K562 (cell line): ENCODE measurements around the gene PSMA5. TPM values are rescaled to one million over a fixed set of nuclear protein-coding genes. Genes with fewer than 3 reads are reported as not detected.

Experiments
- ATAC-seq: fragments of 200-7000 bp; cut with Tn5 transposase; 3 replicates; pipeline ENCODE4 v1.9.1; 2020; ENCODE audit warnings: moderate library complexity
- BruUV-seq: library from RNA; stranded (reverse); fragments of 400-500 nt; replicated peaks from 2 replicates; lab custom pipeline; 2021; lab: Mats Ljungman, UMichigan
- CTCF ChIA-PET: fragments of 300-600 bp; formaldehyde crosslinking; extraction: SDS; loops from one replicate; lab custom pipeline; 2021; ENCODE audit warnings: low intra/inter-chr PET ratio; lab: Yijun Ruan, JAX
- POLR2A ChIA-PET: fragments of 300-600, 350-650 bp; sonication (Branson Sonifier 250); formaldehyde crosslinking; extraction: SDS; loops from one replicate; lab custom pipeline; 2021; ENCODE audit warnings: antibody characterized with exemption, inconsistent platforms; lab: Yijun Ruan, JAX
- DNase-seq, 4 experiments: peaks; one replicate each; pipeline versions ENCODE4 v3.0.0 to v3.0.0-alpha.2; 2011 to 2018; ENCODE audit warnings: low spot score in 3 of 4, mixed read lengths in 3 of 4; ENCODE audit errors: extremely low read depth in 1 of 4
- FAIRE-seq: peaks from 2 replicates; lab custom pipeline; 2011; peaks lifted over from hg19 to GRCh38; lab: Jason Lieb, UNC
- H2AFZ ChIP-seq: 2 replicates; pipeline ENCODE4 v1.6.0; 2011; ENCODE audit warnings: low read depth, low read length, control low read depth, inconsistent platforms
- H3K27ac ChIP-seq: fragments of 200-600 bp; 3 replicates; pipeline ENCODE4 v1.8.0; 2011; ENCODE audit warnings: low read depth, mild to moderate bottlenecking, control low read depth, inconsistent platforms, low read length, moderate library complexity, mixed read lengths; ENCODE audit errors: extremely low read depth
- H3K27me3 ChIP-seq, 2 experiments: fragments of 300-600 bp in 1 of 2; 2 replicates in 1 of 2; 3 replicates in 1 of 2; pipeline versions ENCODE4 v1.6.0 to v1.8.0; 2011; ENCODE audit warnings: inconsistent platforms in 2 of 2, low read length in 2 of 2, mild to moderate bottlenecking in 1 of 2, mixed read lengths in 1 of 2, moderate library complexity in 1 of 2; ENCODE audit not compliant: control insufficient read depth in 2 of 2, insufficient read depth in 2 of 2
- H3K36me3 ChIP-seq: fragments of 300-600 bp; 3 replicates; pipeline ENCODE4 v1.8.0; 2011; ENCODE audit warnings: mild to moderate bottlenecking, low read length, inconsistent platforms; ENCODE audit not compliant: control insufficient read depth, insufficient read depth
- H3K4me1 ChIP-seq, 2 experiments: fragments of 200-600 bp in 1 of 2; replicated peaks in 1 of 2; 2 replicates in 1 of 2; 3 replicates in 1 of 2; pipeline versions ENCODE4 v1.5.1 to v1.8.0; 2011; ENCODE audit warnings: inconsistent platforms in 2 of 2, low read length in 2 of 2, mild to moderate bottlenecking in 1 of 2, mixed read lengths in 1 of 2, moderate library complexity in 1 of 2; ENCODE audit not compliant: control insufficient read depth in 2 of 2, insufficient read depth in 2 of 2
- H3K4me2 ChIP-seq: 2 replicates; pipeline ENCODE4 v1.6.1; 2011; ENCODE audit warnings: low read length, control low read depth, inconsistent platforms, mixed read lengths; ENCODE audit not compliant: insufficient read depth
- H3K4me3 ChIP-seq: fragments of 200-600 bp; sonication (generic), shearing (Covaris generic); 2 replicates; pipeline ENCODE4 v1.5.1; 2016; ENCODE audit warnings: control low read depth, inconsistent platforms
- H3K79me2 ChIP-seq: fragments of 200-600 bp; 3 replicates; pipeline ENCODE4 v1.8.0; 2011; ENCODE audit warnings: low read length, inconsistent platforms; ENCODE audit not compliant: control insufficient read depth, insufficient read depth
- H3K9ac ChIP-seq, 2 experiments: 2 replicates each; pipeline versions ENCODE4 v1.6.0 to v1.6.1; 2011; ENCODE audit warnings: low read depth in 2 of 2, low read length in 2 of 2, control low read depth in 1 of 2, inconsistent platforms in 1 of 2, mild to moderate bottlenecking in 1 of 2, mixed read lengths in 1 of 2; ENCODE audit not compliant: insufficient read depth in 1 of 2
- H3K9me1 ChIP-seq: one replicate; pipeline ENCODE4 v1.6.0; 2011; ENCODE audit warnings: inconsistent platforms, mild to moderate bottlenecking, low read length, moderate library complexity; ENCODE audit not compliant: control insufficient read depth, insufficient read depth
- H3K9me3 ChIP-seq: replicated peaks from 2 replicates; pipeline ENCODE4 v1.5.1; 2011; ENCODE audit warnings: low read depth, low read length, inconsistent platforms; ENCODE audit not compliant: control insufficient read depth, insufficient read depth
- H4K20me1 ChIP-seq: replicated peaks from 2 replicates; pipeline ENCODE4 v1.6.1; 2011; ENCODE audit warnings: low read length, inconsistent platforms, mixed read lengths; ENCODE audit not compliant: control insufficient read depth, insufficient read depth
- ARID1B ChIP-seq: fragments of 450-650 bp; IDR thresholded peaks from 2 replicates; pipeline ENCODE4 v1.6.1; 2016; ENCODE audit warnings: antibody characterized with exemption, mild to moderate bottlenecking, inconsistent platforms
- DIDO1 ChIP-seq: fragments of 450-650 bp; IDR thresholded peaks from 2 replicates; pipeline ENCODE4 v1.6.1; 2016; ENCODE audit warnings: low read depth, missing biosample characterization, missing genetic modification characterization
- HMGXB4 ChIP-seq: sonication (generic); formaldehyde crosslinking; IDR thresholded peaks from 2 replicates; pipeline ENCODE4 v1.8.1; 2023; ENCODE audit warnings: mild to moderate bottlenecking, missing genetic modification reagents
- KDM2B ChIP-seq: fragments of 250-450 bp; sonication (Bioruptor Pico); IDR thresholded peaks from 2 replicates; pipeline ENCODE4 v1.8.0; 2021; ENCODE audit warnings: mild to moderate bottlenecking, moderate library complexity
- NCOA2 ChIP-seq, 2 experiments: fragments of 450-650 bp; IDR thresholded peaks; 2 replicates each; pipeline ENCODE4 v1.6.1; 2018; ENCODE audit warnings: mild to moderate bottlenecking in 2 of 2, moderate library complexity in 1 of 2; ENCODE audit not compliant: partially characterized antibody in 2 of 2
- PHB2 ChIP-seq: fragments of 450-650 bp; IDR thresholded peaks from 2 replicates; pipeline ENCODE4 v1.6.1; 2017; ENCODE audit warnings: low read depth
- STAG1 ChIP-seq: sonication (generic); formaldehyde crosslinking; IDR thresholded peaks from 2 replicates; pipeline ENCODE4 v1.5.0; 2020; ENCODE audit warnings: missing genetic modification reagents, borderline replicate concordance
- ZNF12 ChIP-seq: sonication (generic); formaldehyde crosslinking; IDR thresholded peaks from 2 replicates; pipeline ENCODE4 v1.4.0; 2020; ENCODE audit warnings: mild to moderate bottlenecking, missing genetic modification reagents
- WGBS: fragments of 100-300 bp; shearing (Covaris generic); methylation state at CpG from one replicate; pipeline ENCODE4 v1.1.6; 2016; ENCODE audit warnings: low coverage, mixed read lengths; ENCODE audit not compliant: insufficient coverage; ENCODE audit errors: missing lambda C conversion rate; 5-methylcytosine and 5-hydroxymethylcytosine counted together
- in situ Hi-C: fragments of 300-500 bp; cut with MboI; formaldehyde crosslinking; loops from 4 replicates; pipeline ENCODE4 v1.15.0; 2018; ENCODE audit warnings: inconsistent platforms, mixed read lengths
- intact Hi-C: fragments of 100-400 bp; cut with micrococcal nuclease; formaldehyde crosslinking; loops from 2 replicates; pipeline ENCODE4 v1.14.2; 2022
- polyA plus RNA-seq, 8 experiments: library from polyadenylated mRNA; depleted of rRNA in 4 of 8; stranded (reverse) in 5 of 8; unstranded in 3 of 8; fragments of >200 nt; fragmentation: Nextera tagmentation in 2 of 8; fragmentation: Illumina TruSeq in 1 of 8; extraction: Ambion mirVana in 2 of 8; extraction: Trizol in 1 of 8; gene quantifications; 2 replicates each; pipeline versions ENCODE4 v1.2.1 to v1.2.3, GENCODE V29; 2011 to 2014; ENCODE audit warnings: inconsistent platforms in 1 of 8, missing spikeins in 1 of 8
- total RNA-seq, 7 experiments: library from RNA; depleted of rRNA in 6 of 7; stranded (reverse); fragments of >200 nt in 6 of 7; fragmentation: Illumina TruSeq in 2 of 7; extraction: Trizol in 2 of 7; gene quantifications; 2 replicates each; pipeline versions ENCODE4 v1.2.1 to v1.2.3, GENCODE V29; 2011 to 2021; ENCODE audit warnings: low replicate concordance in 1 of 7
- TF ChIP-seq, protein P1 (sequence below): fragments of 450-650 bp; IDR thresholded peaks from 2 replicates; pipeline ENCODE4 v1.7.1; 2018; ENCODE audit warnings: mild to moderate bottlenecking, low read depth; ENCODE audit not compliant: partially characterized antibody
- TF ChIP-seq, protein P2 (sequence below): fragments of 250-450 bp; sonication (Bioruptor Pico); IDR thresholded peaks from 2 replicates; pipeline ENCODE4 v1.4.0; 2020; ENCODE audit warnings: mild to moderate bottlenecking, moderate library complexity, borderline replicate concordance

Gene PSMA5
- total and polyA plus RNA-seq, 9 of the 15 experiments (the other 6 are each of a cell fraction or from before 2014, with no cell fraction given) = 82.6 to 542 (median 287) TPM

DNA sequence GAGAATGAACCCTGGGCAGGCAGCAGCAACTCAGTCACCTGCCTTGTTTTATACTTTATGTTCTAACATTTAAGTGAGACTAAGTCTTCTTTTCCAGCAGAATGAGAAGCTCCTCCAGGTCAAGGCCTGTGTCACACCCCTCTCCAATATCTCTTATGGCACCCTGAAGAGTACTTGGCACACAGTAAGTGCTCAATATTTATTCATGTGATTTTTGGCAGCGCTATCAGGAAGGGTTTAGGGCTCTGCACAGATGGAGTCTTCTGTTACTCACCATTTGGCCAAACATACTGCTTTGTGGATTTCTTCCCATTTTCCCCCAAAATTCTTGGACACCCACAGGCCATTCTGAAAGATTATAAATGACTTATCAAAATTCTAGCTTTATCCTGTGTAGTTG lies 75.6 kb downstream of the PSMA5 start (continued):
- no peak for TF ChIP-seq ARID1B

- BruUV-seq = no TSS peak
- no peaks in the 10 kb centered on the region for H3K79me2 ChIP-seq
- H3K9me3 ChIP-seq = no peaks in the 10 kb centered on the region
- WGBS = 98% methylated on average over 4 of the region's 4 CpGs
- no peak overlapping the region for H3K4me3 ChIP-seq
- no peak for TF ChIP-seq PHB2
- TF ChIP-seq ZNF12 = no peak
- TF ChIP-seq HMGXB4 (CRISPR knock-in tag) = no peak
- no peak for TF ChIP-seq DIDO1
- no peak for TF ChIP-seq KDM2B (CRISPR knock-in tag)
- TF ChIP-seq, protein P1, sequence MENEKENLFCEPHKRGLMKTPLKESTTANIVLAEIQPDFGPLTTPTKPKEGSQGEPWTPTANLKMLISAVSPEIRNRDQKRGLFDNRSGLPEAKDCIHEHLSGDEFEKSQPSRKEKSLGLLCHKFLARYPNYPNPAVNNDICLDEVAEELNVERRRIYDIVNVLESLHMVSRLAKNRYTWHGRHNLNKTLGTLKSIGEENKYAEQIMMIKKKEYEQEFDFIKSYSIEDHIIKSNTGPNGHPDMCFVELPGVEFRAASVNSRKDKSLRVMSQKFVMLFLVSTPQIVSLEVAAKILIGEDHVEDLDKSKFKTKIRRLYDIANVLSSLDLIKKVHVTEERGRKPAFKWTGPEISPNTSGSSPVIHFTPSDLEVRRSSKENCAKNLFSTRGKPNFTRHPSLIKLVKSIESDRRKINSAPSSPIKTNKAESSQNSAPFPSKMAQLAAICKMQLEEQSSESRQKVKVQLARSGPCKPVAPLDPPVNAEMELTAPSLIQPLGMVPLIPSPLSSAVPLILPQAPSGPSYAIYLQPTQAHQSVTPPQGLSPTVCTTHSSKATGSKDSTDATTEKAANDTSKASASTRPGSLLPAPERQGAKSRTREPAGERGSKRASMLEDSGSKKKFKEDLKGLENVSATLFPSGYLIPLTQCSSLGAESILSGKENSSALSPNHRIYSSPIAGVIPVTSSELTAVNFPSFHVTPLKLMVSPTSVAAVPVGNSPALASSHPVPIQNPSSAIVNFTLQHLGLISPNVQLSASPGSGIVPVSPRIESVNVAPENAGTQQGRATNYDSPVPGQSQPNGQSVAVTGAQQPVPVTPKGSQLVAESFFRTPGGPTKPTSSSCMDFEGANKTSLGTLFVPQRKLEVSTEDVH = no peak
- no peak for TF ChIP-seq NCOA2 (IDR thresholded peaks at IDR 0.05; ENCODE audit: partially characterized antibody in 2 of 2)
- no peak for TF ChIP-seq STAG1
- TF ChIP-seq, protein P2, sequence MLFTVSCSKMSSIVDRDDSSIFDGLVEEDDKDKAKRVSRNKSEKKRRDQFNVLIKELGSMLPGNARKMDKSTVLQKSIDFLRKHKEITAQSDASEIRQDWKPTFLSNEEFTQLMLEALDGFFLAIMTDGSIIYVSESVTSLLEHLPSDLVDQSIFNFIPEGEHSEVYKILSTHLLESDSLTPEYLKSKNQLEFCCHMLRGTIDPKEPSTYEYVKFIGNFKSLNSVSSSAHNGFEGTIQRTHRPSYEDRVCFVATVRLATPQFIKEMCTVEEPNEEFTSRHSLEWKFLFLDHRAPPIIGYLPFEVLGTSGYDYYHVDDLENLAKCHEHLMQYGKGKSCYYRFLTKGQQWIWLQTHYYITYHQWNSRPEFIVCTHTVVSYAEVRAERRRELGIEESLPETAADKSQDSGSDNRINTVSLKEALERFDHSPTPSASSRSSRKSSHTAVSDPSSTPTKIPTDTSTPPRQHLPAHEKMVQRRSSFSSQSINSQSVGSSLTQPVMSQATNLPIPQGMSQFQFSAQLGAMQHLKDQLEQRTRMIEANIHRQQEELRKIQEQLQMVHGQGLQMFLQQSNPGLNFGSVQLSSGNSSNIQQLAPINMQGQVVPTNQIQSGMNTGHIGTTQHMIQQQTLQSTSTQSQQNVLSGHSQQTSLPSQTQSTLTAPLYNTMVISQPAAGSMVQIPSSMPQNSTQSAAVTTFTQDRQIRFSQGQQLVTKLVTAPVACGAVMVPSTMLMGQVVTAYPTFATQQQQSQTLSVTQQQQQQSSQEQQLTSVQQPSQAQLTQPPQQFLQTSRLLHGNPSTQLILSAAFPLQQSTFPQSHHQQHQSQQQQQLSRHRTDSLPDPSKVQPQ (CRISPR knock-in tag) = no peak
- DNase-seq (no peak), FAIRE-seq (no peak), ATAC-seq (no peak)
- no peak overlapping the region for H3K9ac ChIP-seq
- POLR2A ChIA-PET = interaction anchor here (0.9 to 1.1 kb wide), 2 partner anchors 9 to 68 kb away, joined by 3 read pairs; no protein-coding TSS in a partner anchor
- no peaks in the 10 kb centered on the region for H3K9me1 ChIP-seq
- H3K27ac ChIP-seq = no peak overlapping the region
- no peak overlapping the region for H2AFZ ChIP-seq
- H3K27me3 ChIP-seq = no peaks in the 10 kb centered on the region
- in situ Hi-C loops = no loop called here
- intact Hi-C loops = no loop called here
- H3K36me3 ChIP-seq = peaks cover 92% of the 10 kb centered on the region
- CTCF ChIA-PET = no interaction called here
- no peaks in the 10 kb centered on the region; a peak in 1 of 5 replicates for H3K4me1 ChIP-seq
- no peaks in the 10 kb centered on the region for H4K20me1 ChIP-seq
- no peak overlapping the region for H3K4me2 ChIP-seq
Measured at GRCh38 chr1:109350182-109350581, 76.1 kb downstream of the PSMA5 start.
